Activated CD4-positive, alpha-beta T cell treated with anti-CD3 and anti-CD28 coated beads for 4 hours (primary cell): Measurements from ENCODE around the gene GNMT.
"Not testable (repeated sequence)": the region's sequence is repeated elsewhere in the genome, so short reads cannot be mapped to it uniquely, and the experiment has no call there.

ENCODE experiments used
- DNase-seq, 2 donors: peaks; one replicate each; pipeline ENCODE4 v3.0.0-alpha.2; 2020

The GNMT gene

GRCh38 chr6:42978839-42979522 lies 18.4 kb downstream of the GNMT start, which contains the start of gene PEX6:
TSS of gene PEX6 (minus strand) at chr6:42979181. CDS start at chr6:42979150, 31 bp downstream.
- peak; percentile 86 to 94 for DNase-seq

- DNase-seq, result peak in 1 of 2 donors; percentile 26
These were observed 19.1 kb downstream of the GNMT start for GRCh38 chr6:42979523-42980177.

- no peak for DNase-seq
These were observed 21.3 kb downstream of the GNMT start for GRCh38 chr6:42981836-42982235.

- DNase-seq, result peak; percentile 96
These were observed 23.7 kb downstream of the GNMT start, which contains the start of gene PPP2R5D for GRCh38 chr6:42984001-42984923. TSS of gene PPP2R5D (plus strand) at chr6:42984570. CDS start at chr6:42984678, 108 bp downstream.

GRCh38 chr6:42984924-42985475 lies 24.4 kb downstream of the GNMT start:
- peak in 1 of 2 donors; percentile 8 for DNase-seq

GRCh38 chr6:42987533-42988451 lies 27.2 kb downstream of the GNMT start:
- no peak for DNase-seq

- DNase-seq, result no peak
These were observed 28.0 kb downstream of the GNMT start for GRCh38 chr6:42988486-42989020.

- no peak for DNase-seq
These were observed 29.4 kb downstream of the GNMT start for GRCh38 chr6:42989923-42990322.

- no peak for DNase-seq
These were observed 32.9 kb downstream of the GNMT start for GRCh38 chr6:42993445-42993844.

- DNase-seq, result no peak
These were observed 36.0 kb downstream of the GNMT start for GRCh38 chr6:42996513-42996912.

- DNase-seq, result not testable (repeated sequence)
These were observed 37.7 kb downstream of the GNMT start for GRCh38 chr6:42998205-42998604.

GRCh38 chr6:43001843-43002242 lies 41.3 kb downstream of the GNMT start:
- DNase-seq, result no peak

- DNase-seq, result no peak
These were observed 45.3 kb downstream of the GNMT start for GRCh38 chr6:43005844-43006243.

GRCh38 chr6:43006251-43006650 lies 45.7 kb downstream of the GNMT start:
- no peak for DNase-seq

- DNase-seq, result no peak
These were observed 46.6 kb downstream of the GNMT start for GRCh38 chr6:43007126-43007525.

- peak; percentile 26 to 40 for DNase-seq
These were observed 48.6 kb downstream of the GNMT start for GRCh38 chr6:43009124-43009523.

- DNase-seq, result no peak
These were observed 50.7 kb downstream of the GNMT start for GRCh38 chr6:43011207-43011606.

- no peak for DNase-seq
These were observed 51.8 kb downstream of the GNMT start for GRCh38 chr6:43012364-43012763.

GRCh38 chr6:43013097-43013842 lies 52.7 kb downstream of the GNMT start:
- DNase-seq, result no peak
